DND-41 (cell line): ENCODE measurements around the gene LRRC4B.
"Not testable (repeated sequence)": the region's sequence is repeated elsewhere in the genome, so short reads cannot be mapped to it uniquely, and the experiment has no call there.

Source experiments
- ATAC-seq: fragments of 200-7000 bp; cut with Tn5 transposase; 3 replicates; pipeline ENCODE4 v1.9.1; 2021; ENCODE audit warnings: low read depth; ENCODE audit not compliant: insufficient read depth
- DNase-seq: peaks from one replicate; pipeline ENCODE4 v3.0.0-alpha.2; 2020
- H2AFZ ChIP-seq: 2 replicates; pipeline ENCODE4 v1.6.0; 2012; ENCODE audit warnings: low read depth, low read length
- H3K27ac ChIP-seq: 2 replicates; pipeline ENCODE4 v1.5.1; 2012; ENCODE audit warnings: low read length, inconsistent platforms
- H3K27me3 ChIP-seq: fragments of 200-600 bp; sonication (generic); 2 replicates; pipeline ENCODE4 v1.6.0; 2012; ENCODE audit warnings: low read length, mild to moderate bottlenecking, inconsistent platforms; ENCODE audit not compliant: insufficient read depth, poor library complexity
- H3K36me3 ChIP-seq: 2 replicates; pipeline ENCODE4 v1.5.1; 2012; ENCODE audit warnings: low read length, inconsistent platforms; ENCODE audit not compliant: insufficient read depth
- H3K4me1 ChIP-seq: 2 replicates; pipeline ENCODE4 v1.5.1; 2012; ENCODE audit warnings: mild to moderate bottlenecking, low read length; ENCODE audit not compliant: insufficient read depth
- H3K4me2 ChIP-seq: 2 replicates; pipeline ENCODE4 v1.6.0; 2012; ENCODE audit warnings: mild to moderate bottlenecking, moderate library complexity, low read length, inconsistent platforms; ENCODE audit not compliant: insufficient read depth
- H3K4me3 ChIP-seq, 2 experiments: fragments of 200-600 bp in 1 of 2; shearing (Covaris generic) in 1 of 2; 2 replicates each; pipeline ENCODE4 v1.5.1; 2012 to 2016; ENCODE audit warnings: inconsistent platforms in 2 of 2, low read length in 2 of 2, mild to moderate bottlenecking in 2 of 2, low read depth in 1 of 2, moderate library complexity in 1 of 2
- H3K79me2 ChIP-seq: 2 replicates; pipeline ENCODE4 v1.6.0; 2012; ENCODE audit warnings: low read length, inconsistent platforms; ENCODE audit not compliant: insufficient read depth
- H3K9ac ChIP-seq: 2 replicates; pipeline ENCODE4 v1.6.0; 2012; ENCODE audit warnings: low read depth, mild to moderate bottlenecking, inconsistent platforms, low read length, moderate library complexity
- H3K9me3 ChIP-seq: 2 replicates; pipeline ENCODE4 v1.5.1; 2012; ENCODE audit warnings: low read length, moderate library complexity, mild to moderate bottlenecking, inconsistent platforms; ENCODE audit not compliant: insufficient read depth, severe bottlenecking
- H4K20me1 ChIP-seq: 2 replicates; pipeline ENCODE4 v1.6.0; 2012; ENCODE audit warnings: low read length; ENCODE audit not compliant: insufficient read depth
- CTCF ChIP-seq: IDR thresholded peaks from 2 replicates; pipeline ENCODE4 v1.5.1; 2012; ENCODE audit warnings: borderline replicate concordance, low read length, moderate library complexity, mild to moderate bottlenecking; ENCODE audit not compliant: poor library complexity, severe bottlenecking; ENCODE audit errors: extremely low read depth
- EZH2 ChIP-seq: IDR thresholded peaks from 3 replicates; pipeline ENCODE4 v1.6.1; 2012; ENCODE audit warnings: borderline replicate concordance, low read depth, mild to moderate bottlenecking, moderate library complexity, low read length, inconsistent platforms; ENCODE audit not compliant: severe bottlenecking

Gene LRRC4B

DNA sequence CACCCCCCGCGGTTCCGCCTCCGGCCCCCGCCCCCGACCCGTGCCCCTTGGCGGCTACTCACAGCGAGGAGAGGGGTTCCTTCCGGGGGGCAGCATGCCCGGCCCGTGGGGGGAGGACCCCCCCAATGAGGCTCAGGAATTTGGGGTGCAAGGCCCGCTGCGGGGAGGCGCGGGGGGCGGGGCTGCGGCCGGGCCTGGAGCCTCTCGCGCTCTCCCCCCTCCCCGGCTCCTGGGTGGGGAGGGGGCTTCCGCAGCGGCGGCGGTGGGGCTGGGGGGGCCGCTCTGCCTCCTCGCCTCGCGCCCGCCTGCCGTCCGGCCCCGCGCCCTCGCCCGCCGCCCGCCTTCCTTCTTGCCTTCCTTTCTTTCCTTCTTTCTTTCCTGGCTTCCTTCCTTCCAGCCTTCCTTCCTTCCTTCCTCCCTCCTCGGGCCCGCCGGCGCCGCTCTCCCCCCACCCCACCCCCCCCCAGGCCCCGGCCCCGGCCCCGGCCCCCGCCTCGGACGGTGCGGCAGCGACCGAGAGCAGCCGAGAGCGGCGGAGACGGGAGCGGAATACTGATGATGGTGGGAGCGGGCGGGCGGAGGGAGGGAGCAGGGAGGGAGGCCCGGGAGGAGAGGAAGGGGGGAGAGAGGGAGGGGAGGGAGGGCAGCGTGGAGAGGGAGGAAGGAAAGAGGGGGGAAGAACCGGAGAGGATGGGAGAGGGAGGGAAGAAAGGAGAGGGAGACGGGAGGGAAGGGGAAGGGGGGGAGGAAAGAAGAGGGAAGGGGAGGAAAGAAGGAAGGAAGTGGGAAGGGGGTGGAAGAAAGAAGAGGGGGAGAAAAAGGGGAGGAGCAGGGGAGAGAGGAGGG lies at the start of gene LRRC4B:
TSS of gene LRRC4B (minus strand) at position 554 of the 846 bp plus-strand sequence. CDS start 19,597 bp downstream, outside the sequence.
- Histone ChIP-seq H3K27me3 (peaks cover 3% of the 10 kb centered on the region), H2AFZ (no peak within 1 kb of the TSS), H3K4me1 (no peaks in the 10 kb centered on the region), H3K36me3 (no peaks in the 10 kb centered on the region), H3K79me2 (no peaks in the 10 kb centered on the region), H3K4me3 (no peak within 1 kb of the TSS), H3K9ac (no peak within 1 kb of the TSS), H4K20me1 (no peaks in the 10 kb centered on the region), H3K9me3 (no peaks in the 10 kb centered on the region), H3K4me2 (no peak within 1 kb of the TSS), H3K27ac (no peak within 1 kb of the TSS)
- TF ChIP-seq CTCF (no peak), EZH2 (no peak)
- no peak for ATAC-seq
- no peak for DNase-seq

- not testable (repeated sequence) for H3K4me2 ChIP-seq, H3K79me2 ChIP-seq, H3K9ac ChIP-seq, H2AFZ ChIP-seq, DNase-seq, H3K36me3 ChIP-seq, H3K4me1 ChIP-seq, ATAC-seq, H4K20me1 ChIP-seq, H3K4me3 ChIP-seq, H3K27me3 ChIP-seq, H3K27ac ChIP-seq, H3K9me3 ChIP-seq
These were observed 44.5 kb upstream of the LRRC4B start for GRCh38 chr19:50612504-50613404.

DNA sequence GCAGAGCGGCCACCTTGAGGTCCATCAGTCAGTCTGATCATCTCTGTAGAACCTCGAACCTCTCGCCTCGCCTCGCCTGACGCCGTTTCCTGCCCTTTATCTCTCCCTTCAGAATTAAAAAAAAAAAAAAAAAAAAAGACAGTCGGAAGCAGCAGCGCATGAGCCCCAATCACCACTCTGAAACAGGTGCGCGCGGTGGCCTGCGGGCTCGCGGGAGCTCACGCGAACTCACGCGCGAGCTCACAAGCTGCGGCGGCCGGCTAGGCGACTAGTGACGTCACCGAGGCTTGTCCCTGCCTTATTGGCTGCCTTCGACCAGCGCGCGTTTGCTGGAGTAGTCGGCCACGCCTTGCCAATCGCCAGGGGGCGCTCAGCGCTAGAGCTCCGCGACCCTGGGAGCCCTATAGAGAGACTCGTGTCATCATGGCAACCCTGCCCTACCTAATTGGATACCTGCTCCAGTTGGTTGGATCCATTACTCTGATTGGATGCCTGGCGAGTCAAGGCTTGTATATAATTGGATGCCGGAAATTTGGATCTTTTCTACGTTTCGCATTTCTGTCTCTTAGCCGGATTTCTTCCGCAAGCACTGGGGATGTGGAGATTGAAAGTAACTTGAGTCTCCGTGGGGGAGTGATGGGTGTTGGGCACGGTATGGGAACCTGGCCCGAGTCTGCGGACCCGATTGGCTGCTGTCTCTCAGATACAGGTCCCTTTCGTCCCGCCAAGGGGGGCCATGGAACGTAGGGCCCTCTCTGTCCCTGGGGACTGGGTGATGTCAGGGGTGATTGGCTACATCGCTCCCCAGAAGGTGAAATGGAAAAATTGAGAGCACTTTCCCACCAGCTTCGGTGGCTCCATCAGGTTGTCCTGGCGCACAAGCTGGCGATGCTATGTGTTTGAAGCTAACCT lies 39.9 kb upstream of the LRRC4B start:
- H3K27me3 ChIP-seq: no peaks in the 10 kb centered on the region
- no peak for DNase-seq
- TF ChIP-seq CTCF: no peak
- no peak for TF ChIP-seq EZH2
- no peak overlapping the region for H3K9ac ChIP-seq
- H3K9me3 ChIP-seq: no peaks in the 10 kb centered on the region
- no peaks in the 10 kb centered on the region for H3K36me3 ChIP-seq
- H3K4me1 ChIP-seq: no peaks in the 10 kb centered on the region
- H3K4me2 ChIP-seq: no peak overlapping the region
- no peak for ATAC-seq
- no peak overlapping the region for H2AFZ ChIP-seq
- no peak overlapping the region for H3K27ac ChIP-seq
- no peaks in the 10 kb centered on the region for H4K20me1 ChIP-seq
- H3K4me3 ChIP-seq: no peak overlapping the region
- H3K79me2 ChIP-seq: no peaks in the 10 kb centered on the region
